ENCODE data around the gene DKC1.

DKC1 gene

DNA sequence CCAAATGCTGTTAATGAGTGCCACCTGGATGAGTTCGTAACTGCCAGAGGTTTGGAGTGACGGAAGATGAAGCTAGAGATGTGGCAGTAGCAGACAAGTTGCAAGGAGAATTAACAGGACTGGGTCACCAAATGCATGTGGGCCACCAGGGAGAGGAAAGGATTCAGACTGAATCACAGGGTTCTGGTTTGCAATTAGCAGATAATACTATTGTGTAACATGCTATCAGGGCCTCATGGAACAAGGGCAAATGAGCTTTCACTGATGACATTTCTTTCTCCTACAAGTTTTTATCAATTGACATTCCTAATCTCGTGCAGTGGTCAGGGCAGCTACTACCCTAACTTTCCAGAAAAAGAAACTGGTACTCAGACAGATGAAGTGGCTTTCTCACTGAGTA, 33.2 kb upstream of the DKC1 start:
- no peak for DNase-seq (ENCODE audit: low read depth, low spot score)
- H3K4me3 ChIP-seq (ENCODE audit: low read depth, low read length): no peak overlapping the region
- in situ Hi-C loops (cut with HindIII; ENCODE audit: low sequenced_read_pairs): no loop called here
- TF ChIP-seq CTCF (IDR thresholded peaks at IDR 0.05; ENCODE audit: low read depth, low read length): no peak

- in situ Hi-C loops (cut with HindIII; ENCODE audit: low sequenced_read_pairs): no loop called here
- TF ChIP-seq CTCF (IDR thresholded peaks at IDR 0.05; ENCODE audit: low read depth, low read length): no peak
- peak; percentile 68 for DNase-seq (ENCODE audit: low read depth, low spot score)
- no peak overlapping the region for H3K4me3 ChIP-seq (ENCODE audit: low read depth, low read length)
Observed at GRCh38 chrX:154730253-154730891, 32.3 kb upstream of the DKC1 start.

- no peak for DNase-seq (ENCODE audit: low read depth, low spot score)
- no peak overlapping the region for H3K4me3 ChIP-seq (ENCODE audit: low read depth, low read length)
- in situ Hi-C loops (cut with HindIII; ENCODE audit: low sequenced_read_pairs): no loop called here
- TF ChIP-seq CTCF (IDR thresholded peaks at IDR 0.05; ENCODE audit: low read depth, low read length): no peak
Observed at GRCh38 chrX:154731184-154731583, 31.5 kb upstream of the DKC1 start.

DNA sequence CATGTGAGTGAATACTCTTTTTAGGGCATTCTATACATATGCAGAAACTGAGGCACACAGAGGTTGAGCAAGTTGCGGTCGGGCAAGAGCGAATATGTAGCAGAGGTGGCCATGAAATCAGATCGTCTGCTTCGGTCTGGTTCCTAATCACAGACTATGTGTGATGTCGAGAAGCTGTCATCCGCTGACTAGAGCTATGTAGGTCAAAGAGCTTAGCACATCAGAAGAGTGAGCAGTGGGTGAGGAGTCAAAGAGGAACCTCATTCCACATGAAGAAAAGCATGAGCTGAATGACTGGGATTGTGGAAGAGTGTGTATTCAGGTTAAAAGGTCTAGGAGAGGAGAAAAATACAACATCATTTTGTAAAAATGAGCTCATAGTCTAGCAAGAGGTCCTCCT, 30.8 kb upstream of the DKC1 start:
- H3K4me3 ChIP-seq (ENCODE audit: low read depth, low read length): no peak overlapping the region
- no peak for DNase-seq (ENCODE audit: low read depth, low spot score)
- in situ Hi-C loops (cut with HindIII; ENCODE audit: low sequenced_read_pairs): no loop called here
- TF ChIP-seq CTCF (IDR thresholded peaks at IDR 0.05; ENCODE audit: low read depth, low read length): no peak

- peak; percentile 81 for DNase-seq (ENCODE audit: low read depth, low spot score)
- in situ Hi-C loops (cut with HindIII; ENCODE audit: low sequenced_read_pairs): no loop called here
- TF ChIP-seq CTCF (IDR thresholded peaks at IDR 0.05; ENCODE audit: low read depth, low read length): no peak
- H3K4me3 ChIP-seq (ENCODE audit: low read depth, low read length): no peak overlapping the region
Observed at GRCh38 chrX:154732421-154733065, 30.1 kb upstream of the DKC1 start.

DNA sequence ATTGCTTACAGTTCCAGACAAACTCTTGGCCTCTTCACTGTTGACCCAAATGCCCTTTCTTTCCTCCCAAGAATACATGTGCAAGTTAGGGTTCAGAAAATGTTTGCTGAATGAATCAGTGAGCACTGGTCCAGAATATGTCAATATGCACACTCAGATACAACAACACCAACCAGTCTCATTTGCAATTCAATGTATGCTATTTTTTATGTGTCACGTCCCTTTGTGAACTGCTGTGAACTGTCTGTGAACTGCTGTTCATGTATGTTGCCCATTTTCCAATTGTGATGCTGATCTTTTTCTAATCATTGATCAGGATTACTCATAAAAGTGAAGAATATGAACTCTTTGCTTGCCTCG, 29.6 kb upstream of the DKC1 start:
- DNase-seq (ENCODE audit: low read depth, low spot score): no peak
- H3K4me3 ChIP-seq (ENCODE audit: low read depth, low read length): no peak overlapping the region
- no peak for TF ChIP-seq CTCF (IDR thresholded peaks at IDR 0.05; ENCODE audit: low read depth, low read length)
- in situ Hi-C loops (cut with HindIII; ENCODE audit: low sequenced_read_pairs): no loop called here

Data from astrocyte of the spinal cord (primary cell).